H9 (cell line): ENCODE measurements around the gene SPAG17. TPM values are rescaled to one million over a fixed set of nuclear protein-coding genes. Genes with fewer than 3 reads are reported as not detected.

Experiments used
- DNase-seq: peaks from one replicate; pipeline ENCODE4 v3.0.0-alpha.2; 2017
- H2AFZ ChIP-seq: one replicate; pipeline ENCODE4 v1.6.1; 2013; ENCODE audit warnings: mild to moderate bottlenecking, low read length, control low read depth, moderate library complexity
- H2AK5ac ChIP-seq: 2 replicates; pipeline ENCODE4 v1.6.1; 2013; ENCODE audit warnings: low read length, control low read depth, mixed read lengths; ENCODE audit not compliant: insufficient read length
- H2BK120ac ChIP-seq: one replicate; pipeline ENCODE4 v1.6.1; 2013; ENCODE audit warnings: low read depth, mild to moderate bottlenecking, low read length, control low read depth, inconsistent platforms; ENCODE audit not compliant: poor library complexity, severe bottlenecking
- H2BK12ac ChIP-seq: 2 replicates; pipeline ENCODE4 v1.6.1; 2013; ENCODE audit warnings: low read length, control low read depth, mixed read lengths, low read depth; ENCODE audit not compliant: insufficient read length
- H2BK15ac ChIP-seq: 2 replicates; pipeline ENCODE4 v1.6.1; 2013; ENCODE audit warnings: low read depth, low read length, control low read depth
- H2BK20ac ChIP-seq: one replicate; pipeline ENCODE4 v1.6.1; 2013; ENCODE audit warnings: low read depth, mild to moderate bottlenecking, low read length, control low read depth, inconsistent platforms; ENCODE audit not compliant: poor library complexity, severe bottlenecking
- H2BK5ac ChIP-seq: 2 replicates; pipeline ENCODE4 v1.6.1; 2013; ENCODE audit warnings: low read length, control low read depth, mixed read lengths; ENCODE audit not compliant: insufficient read length
- H3K14ac ChIP-seq: 2 replicates; pipeline ENCODE4 v1.6.1; 2013; ENCODE audit warnings: low read length, control low read depth; ENCODE audit not compliant: insufficient read depth
- H3K18ac ChIP-seq: 2 replicates; pipeline ENCODE4 v1.6.1; 2013; ENCODE audit warnings: low read depth, mild to moderate bottlenecking, mixed read lengths, low read length, control low read depth; ENCODE audit not compliant: insufficient read length
- H3K23ac ChIP-seq: 2 replicates; pipeline ENCODE4 v1.6.1; 2013; ENCODE audit warnings: low read length, control low read depth, mixed read lengths, low read depth; ENCODE audit not compliant: insufficient read length
- H3K23me2 ChIP-seq: 2 replicates; pipeline ENCODE4 v1.6.1; 2013; ENCODE audit warnings: low read depth, mild to moderate bottlenecking, mixed read lengths, low read length, control low read depth; ENCODE audit not compliant: insufficient read length, poor library complexity, severe bottlenecking
- H3K27ac ChIP-seq: 2 replicates; pipeline ENCODE4 v1.5.1; 2013; ENCODE audit warnings: low read length, control low read depth, mixed read lengths, low read depth; ENCODE audit not compliant: insufficient read length
- H3K27me3 ChIP-seq: 2 replicates; pipeline ENCODE4 v1.6.1; 2013; ENCODE audit warnings: low read length, control low read depth, inconsistent platforms; ENCODE audit not compliant: insufficient read depth
- H3K4ac ChIP-seq: 2 replicates; pipeline ENCODE4 v1.6.1; 2013; ENCODE audit warnings: low read depth, mild to moderate bottlenecking, control low read depth, inconsistent platforms, low read length, moderate library complexity
- H3K4me1 ChIP-seq: 2 replicates; pipeline ENCODE4 v1.6.1; 2013; ENCODE audit warnings: low read length, control low read depth, inconsistent platforms; ENCODE audit not compliant: insufficient read depth
- H3K4me2 ChIP-seq: 2 replicates; pipeline ENCODE4 v1.6.1; 2013; ENCODE audit warnings: low read length, control low read depth, mixed read lengths; ENCODE audit not compliant: insufficient read length, insufficient read depth
- H3K56ac ChIP-seq: 2 replicates; pipeline ENCODE4 v1.6.1; 2013; ENCODE audit warnings: low read depth, mild to moderate bottlenecking, mixed read lengths, low read length, control low read depth; ENCODE audit not compliant: insufficient read length
- H3K79me1 ChIP-seq: 2 replicates; pipeline ENCODE4 v1.6.1; 2013; ENCODE audit warnings: low read depth, mild to moderate bottlenecking, moderate library complexity, low read length, control low read depth, inconsistent platforms; ENCODE audit not compliant: insufficient read depth, poor library complexity, severe bottlenecking
- H3K79me2 ChIP-seq: 2 replicates; pipeline ENCODE4 v1.6.1; 2013; ENCODE audit warnings: low read length, control low read depth, inconsistent platforms; ENCODE audit not compliant: insufficient read depth
- H3K9ac ChIP-seq: 2 replicates; pipeline ENCODE4 v1.6.1; 2013; ENCODE audit warnings: low read length, control low read depth, mixed read lengths; ENCODE audit not compliant: insufficient read length; ENCODE audit errors: extremely low read depth
- H3K9me3 ChIP-seq: one replicate; pipeline ENCODE4 v1.6.1; 2013; ENCODE audit warnings: low read depth, low read length, inconsistent platforms; ENCODE audit not compliant: control insufficient read depth
- H3T11ph ChIP-seq: one replicate; pipeline ENCODE4 v1.6.1; 2013; ENCODE audit warnings: mild to moderate bottlenecking, low read length, control low read depth, inconsistent platforms
- H4K20me1 ChIP-seq: one replicate; pipeline ENCODE4 v1.6.1; 2013; ENCODE audit not compliant: control insufficient read depth, insufficient read length, insufficient read depth
- H4K5ac ChIP-seq: 2 replicates; pipeline ENCODE4 v1.6.1; 2013; ENCODE audit warnings: low read depth, mild to moderate bottlenecking, mixed read lengths, low read length, control low read depth; ENCODE audit not compliant: insufficient read length
- H4K8ac ChIP-seq: replicated peaks from 2 replicates; pipeline ENCODE4 v1.6.1; 2013; ENCODE audit warnings: low read length, control low read depth, mixed read lengths, low read depth; ENCODE audit not compliant: insufficient read length
- H4K91ac ChIP-seq: 2 replicates; pipeline ENCODE4 v1.6.1; 2013; ENCODE audit warnings: low read depth, mild to moderate bottlenecking, moderate library complexity, mixed read lengths, low read length, control low read depth; ENCODE audit not compliant: insufficient read length
- H3K27ac Mint-ChIP-seq, 3 experiments: 2 replicates in 2 of 3; 3 replicates in 1 of 3; pipeline ENCODE4 v1.8.0; 2020 to 2021; ENCODE audit warnings: mixed read lengths in 3 of 3, mild to moderate bottlenecking in 1 of 3, moderate library complexity in 1 of 3
- H3K27me3 Mint-ChIP-seq: 2 replicates; pipeline ENCODE4 v1.8.0; 2021; ENCODE audit warnings: low read depth, mild to moderate bottlenecking, moderate library complexity, mixed read lengths
- H3K36me3 Mint-ChIP-seq, 3 experiments: 2 replicates in 2 of 3; 3 replicates in 1 of 3; pipeline ENCODE4 v1.8.0; 2020 to 2021; ENCODE audit warnings: low read depth in 3 of 3, mixed read lengths in 3 of 3; ENCODE audit not compliant: insufficient read depth in 1 of 3
- H3K4me1 Mint-ChIP-seq, 2 experiments: 2 replicates each; pipeline ENCODE4 v1.8.0; 2020; ENCODE audit warnings: mixed read lengths in 2 of 2
- H3K4me3 Mint-ChIP-seq, 2 experiments: 2 replicates in 1 of 2; 3 replicates in 1 of 2; pipeline ENCODE4 v1.8.0; 2020 to 2021; ENCODE audit warnings: mild to moderate bottlenecking in 2 of 2, mixed read lengths in 2 of 2, moderate library complexity in 1 of 2
- H3K9me3 Mint-ChIP-seq, 2 experiments: 2 replicates in 1 of 2; 3 replicates in 1 of 2; pipeline ENCODE4 v1.8.0; 2020; ENCODE audit warnings: mild to moderate bottlenecking in 2 of 2, mixed read lengths in 2 of 2, moderate library complexity in 1 of 2
- WGBS: extraction: QIAGEN DNeasy Blood & Tissue Kit; methylation state at CpG from one replicate; pipeline ENCODE4 v1.1.7; 2013; ENCODE audit warnings: missing lambda C conversion rate, low lambda C conversion rate, mixed read lengths; ENCODE audit not compliant: insufficient read length; ENCODE audit errors: extremely low coverage; 5-methylcytosine and 5-hydroxymethylcytosine counted together
- total RNA-seq: library from RNA; stranded (reverse); gene quantifications from 2 replicates; pipeline ENCODE4 v1.2.1, GENCODE V29; 2021
- TF ChIP-seq, protein P1 (sequence below): fragments of 200-600 bp; sonication (generic); conservative IDR thresholded peaks from 3 replicates; pipeline ENCODE4 v1.8.0; 2021; ENCODE audit warnings: antibody characterized with exemption, mild to moderate bottlenecking

SPAG17 gene
- total RNA-seq, 1 experiment from 2014 or later: 0.37 TPM

DNA sequence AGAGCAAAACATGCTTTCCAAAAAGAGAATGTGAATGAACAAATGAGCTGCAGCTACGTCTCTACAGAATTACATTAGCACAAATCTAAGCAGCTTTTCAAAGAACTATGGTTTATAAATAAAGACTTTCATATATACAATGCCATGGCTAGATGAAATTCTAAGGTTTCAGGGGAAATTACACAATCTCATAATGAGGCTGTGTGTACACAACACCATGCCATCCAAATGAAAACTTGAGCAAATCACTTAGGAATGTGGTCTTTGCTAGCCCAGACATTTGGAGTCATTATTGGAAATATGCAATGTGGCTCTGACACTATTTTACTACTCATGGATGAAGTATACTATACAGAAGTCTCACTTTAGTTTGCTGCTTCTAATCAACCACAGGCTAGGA, 37.5 kb downstream of the SPAG17 start:
- H3K4me1 Mint-ChIP-seq: peaks cover 10 to 12% of the 10 kb centered on the region in 2 experiments
- no peaks in the 10 kb centered on the region; the same call in 1 of the 2 replicates for H3K27me3 Mint-ChIP-seq
- no peak overlapping the region for H4K5ac ChIP-seq
- H3K18ac ChIP-seq: no peak overlapping the region
- H3K23ac ChIP-seq: no peak overlapping the region
- H4K20me1 ChIP-seq: no peaks in the 10 kb centered on the region
- no peak overlapping the region for H2AK5ac ChIP-seq
- H3K4me2 ChIP-seq: no peak overlapping the region
- no peak overlapping the region for H3K27ac Mint-ChIP-seq
- H3T11ph ChIP-seq: no peak overlapping the region
- no peaks in the 10 kb centered on the region for H3K4me1 ChIP-seq
- H3K14ac ChIP-seq: no peak overlapping the region
- H3K9me3 ChIP-seq: no peaks in the 10 kb centered on the region
- H3K9me3 Mint-ChIP-seq: no peaks in the 10 kb centered on the region
- no peak overlapping the region for H4K91ac ChIP-seq
- WGBS: no CpG with 5 or more reads among the region's 1 CpG
- DNase-seq: no peak
- no peaks in the 10 kb centered on the region for H3K23me2 ChIP-seq
- TF ChIP-seq, protein P1, sequence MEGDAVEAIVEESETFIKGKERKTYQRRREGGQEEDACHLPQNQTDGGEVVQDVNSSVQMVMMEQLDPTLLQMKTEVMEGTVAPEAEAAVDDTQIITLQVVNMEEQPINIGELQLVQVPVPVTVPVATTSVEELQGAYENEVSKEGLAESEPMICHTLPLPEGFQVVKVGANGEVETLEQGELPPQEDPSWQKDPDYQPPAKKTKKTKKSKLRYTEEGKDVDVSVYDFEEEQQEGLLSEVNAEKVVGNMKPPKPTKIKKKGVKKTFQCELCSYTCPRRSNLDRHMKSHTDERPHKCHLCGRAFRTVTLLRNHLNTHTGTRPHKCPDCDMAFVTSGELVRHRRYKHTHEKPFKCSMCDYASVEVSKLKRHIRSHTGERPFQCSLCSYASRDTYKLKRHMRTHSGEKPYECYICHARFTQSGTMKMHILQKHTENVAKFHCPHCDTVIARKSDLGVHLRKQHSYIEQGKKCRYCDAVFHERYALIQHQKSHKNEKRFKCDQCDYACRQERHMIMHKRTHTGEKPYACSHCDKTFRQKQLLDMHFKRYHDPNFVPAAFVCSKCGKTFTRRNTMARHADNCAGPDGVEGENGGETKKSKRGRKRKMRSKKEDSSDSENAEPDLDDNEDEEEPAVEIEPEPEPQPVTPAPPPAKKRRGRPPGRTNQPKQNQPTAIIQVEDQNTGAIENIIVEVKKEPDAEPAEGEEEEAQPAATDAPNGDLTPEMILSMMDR: no peak
- no peak overlapping the region for H2BK15ac ChIP-seq
- H3K27me3 ChIP-seq: no peaks in the 10 kb centered on the region
- H2BK20ac ChIP-seq: no peak overlapping the region
- no peak overlapping the region for H3K9ac ChIP-seq
- H3K4me3 Mint-ChIP-seq: no peak overlapping the region
- no peak overlapping the region for H3K27ac ChIP-seq
- no peak overlapping the region for H3K56ac ChIP-seq
- H3K79me2 ChIP-seq: no peaks in the 10 kb centered on the region
- no peak overlapping the region for H4K8ac ChIP-seq
- H2BK12ac ChIP-seq: no peak overlapping the region
- no peak overlapping the region for H2BK5ac ChIP-seq
- no peak overlapping the region for H3K4ac ChIP-seq
- H2AFZ ChIP-seq: no peak overlapping the region
- no peak overlapping the region for H2BK120ac ChIP-seq
- no peaks in the 10 kb centered on the region; a peak in 2 of 7 replicates for H3K36me3 Mint-ChIP-seq
- no peaks in the 10 kb centered on the region for H3K79me1 ChIP-seq
